NCI-H2107 (cell line): ENCODE data around the gene OSGIN1.
A peak's percentile ranks its signal among the peaks of the same experiment; 100 is the strongest.

Experiments used
- DNase-seq: peaks from one replicate; lab custom pipeline; 2025; lab: John Stamatoyannopoulos, UW

OSGIN1 gene

GRCh38 chr16:83952940-83953795, at the start of gene OSGIN1:
TSS of gene OSGIN1 (plus strand) at chr16:83953240. CDS start at chr16:83957672, 4,432 bp downstream.
- DNase-seq, result peak; percentile 51

GRCh38 chr16:83903751-83904150, 49.3 kb upstream of the OSGIN1 start:
- DNase-seq, result no peak

GRCh38 chr16:83906683-83907082, 46.4 kb upstream of the OSGIN1 start:
- no peak for DNase-seq

- no peak for DNase-seq
These were observed 45.9 kb upstream of the OSGIN1 start for GRCh38 chr16:83907111-83907510.

- DNase-seq, result no peak
These were observed 45.3 kb upstream of the OSGIN1 start for GRCh38 chr16:83907631-83908250.

- DNase-seq, result no peak
These were observed 44.2 kb upstream of the OSGIN1 start for GRCh38 chr16:83908798-83909197.

GRCh38 chr16:83911290-83911689, 41.8 kb upstream of the OSGIN1 start:
- no peak for DNase-seq

- no peak for DNase-seq
These were observed 40.4 kb upstream of the OSGIN1 start for GRCh38 chr16:83912519-83913244.

GRCh38 chr16:83913245-83913633, 39.8 kb upstream of the OSGIN1 start:
- no peak for DNase-seq

GRCh38 chr16:83914091-83914710, 38.8 kb upstream of the OSGIN1 start:
- DNase-seq, result no peak

- no peak for DNase-seq
These were observed 38.0 kb upstream of the OSGIN1 start for GRCh38 chr16:83915081-83915480.

GRCh38 chr16:83915491-83915890, 37.5 kb upstream of the OSGIN1 start:
- DNase-seq, result no peak

GRCh38 chr16:83917152-83918120, 35.6 kb upstream of the OSGIN1 start:
- no peak for DNase-seq

GRCh38 chr16:83920894-83921491, 32.0 kb upstream of the OSGIN1 start:
- no peak for DNase-seq

GRCh38 chr16:83923581-83924365, 29.3 kb upstream of the OSGIN1 start:
- DNase-seq, result no peak

GRCh38 chr16:83924686-83925085, 28.4 kb upstream of the OSGIN1 start:
- DNase-seq, result no peak

GRCh38 chr16:83925095-83925905, 27.7 kb upstream of the OSGIN1 start:
- DNase-seq, result no peak

GRCh38 chr16:83925957-83926725, 26.9 kb upstream of the OSGIN1 start:
- DNase-seq, result no peak
